Gastrocnemius medialis (tissue), 4 donors: ENCODE data around the gene ZFYVE16.

Experiments used
- POLR2A ChIP-seq, 2 donors: fragments of 450-650 bp; IDR thresholded peaks; one replicate each; pipeline ENCODE4 v1.6.1; 2017; ENCODE audit warnings: antibody characterized with exemption in 2 of 2, mild to moderate bottlenecking in 2 of 2, moderate library complexity in 2 of 2
- TF ChIP-seq, protein P1 (sequence below), 5 experiments: fragments of 450-650 bp in 3 of 5; fragments of 200-600 bp in 2 of 5; sonication (generic) in 2 of 5; IDR thresholded peaks in 4 of 5; conservative IDR thresholded peaks in 1 of 5; 1 replicate in 4 of 5; 2 replicates in 1 of 5; pipeline ENCODE4 v1.5.1; 2016 to 2019; ENCODE audit warnings: antibody characterized with exemption in 5 of 5, mild to moderate bottlenecking in 3 of 5, moderate library complexity in 3 of 5

DNA sequence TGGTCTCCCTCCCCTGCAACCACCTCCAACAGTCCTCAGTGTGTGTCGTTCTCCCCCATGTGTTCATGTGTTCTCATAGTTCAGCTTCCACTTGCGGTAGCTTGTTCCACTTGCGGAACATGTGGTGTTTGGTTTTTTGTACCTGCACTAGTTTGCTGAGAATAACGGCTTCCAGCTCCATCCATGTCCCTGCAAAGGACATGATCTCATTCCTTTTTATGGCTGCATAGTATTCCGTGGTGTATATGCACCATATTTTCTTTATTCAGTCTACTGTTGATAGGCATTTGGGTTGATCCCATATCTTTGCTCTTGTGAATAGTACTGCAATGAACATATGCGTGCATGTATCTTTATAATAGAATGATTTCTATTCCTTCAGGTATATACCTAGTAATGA is 43.0 kb upstream of the ZFYVE16 start:
- TF ChIP-seq, protein P1, sequence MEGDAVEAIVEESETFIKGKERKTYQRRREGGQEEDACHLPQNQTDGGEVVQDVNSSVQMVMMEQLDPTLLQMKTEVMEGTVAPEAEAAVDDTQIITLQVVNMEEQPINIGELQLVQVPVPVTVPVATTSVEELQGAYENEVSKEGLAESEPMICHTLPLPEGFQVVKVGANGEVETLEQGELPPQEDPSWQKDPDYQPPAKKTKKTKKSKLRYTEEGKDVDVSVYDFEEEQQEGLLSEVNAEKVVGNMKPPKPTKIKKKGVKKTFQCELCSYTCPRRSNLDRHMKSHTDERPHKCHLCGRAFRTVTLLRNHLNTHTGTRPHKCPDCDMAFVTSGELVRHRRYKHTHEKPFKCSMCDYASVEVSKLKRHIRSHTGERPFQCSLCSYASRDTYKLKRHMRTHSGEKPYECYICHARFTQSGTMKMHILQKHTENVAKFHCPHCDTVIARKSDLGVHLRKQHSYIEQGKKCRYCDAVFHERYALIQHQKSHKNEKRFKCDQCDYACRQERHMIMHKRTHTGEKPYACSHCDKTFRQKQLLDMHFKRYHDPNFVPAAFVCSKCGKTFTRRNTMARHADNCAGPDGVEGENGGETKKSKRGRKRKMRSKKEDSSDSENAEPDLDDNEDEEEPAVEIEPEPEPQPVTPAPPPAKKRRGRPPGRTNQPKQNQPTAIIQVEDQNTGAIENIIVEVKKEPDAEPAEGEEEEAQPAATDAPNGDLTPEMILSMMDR (IDR thresholded peaks at IDR 0.05 in 4 of 5, conservative IDR thresholded peaks at IDR 0.05 in 1 of 5) = no peak
- no peak for TF ChIP-seq POLR2A (IDR thresholded peaks at IDR 0.05)
